SHP77 treated with DMSO at 0.1 percent for 48 hours (cell line): ENCODE measurements around the gene ICAM5.
"Not testable (repeated sequence)": the region's sequence is repeated elsewhere in the genome, so short reads cannot be mapped to it uniquely, and the experiment has no call there.

Experiments
- DNase-seq: peaks from one replicate; lab custom pipeline; 2025; lab: John Stamatoyannopoulos, UW

The ICAM5 gene

GRCh38 chr19:10320602-10321416 is 31.1 kb downstream of the ICAM5 start:
- no peak for DNase-seq

- DNase-seq: no peak
Measured at GRCh38 chr19:10321417-10321797, 31.7 kb downstream of the ICAM5 start.

DNA sequence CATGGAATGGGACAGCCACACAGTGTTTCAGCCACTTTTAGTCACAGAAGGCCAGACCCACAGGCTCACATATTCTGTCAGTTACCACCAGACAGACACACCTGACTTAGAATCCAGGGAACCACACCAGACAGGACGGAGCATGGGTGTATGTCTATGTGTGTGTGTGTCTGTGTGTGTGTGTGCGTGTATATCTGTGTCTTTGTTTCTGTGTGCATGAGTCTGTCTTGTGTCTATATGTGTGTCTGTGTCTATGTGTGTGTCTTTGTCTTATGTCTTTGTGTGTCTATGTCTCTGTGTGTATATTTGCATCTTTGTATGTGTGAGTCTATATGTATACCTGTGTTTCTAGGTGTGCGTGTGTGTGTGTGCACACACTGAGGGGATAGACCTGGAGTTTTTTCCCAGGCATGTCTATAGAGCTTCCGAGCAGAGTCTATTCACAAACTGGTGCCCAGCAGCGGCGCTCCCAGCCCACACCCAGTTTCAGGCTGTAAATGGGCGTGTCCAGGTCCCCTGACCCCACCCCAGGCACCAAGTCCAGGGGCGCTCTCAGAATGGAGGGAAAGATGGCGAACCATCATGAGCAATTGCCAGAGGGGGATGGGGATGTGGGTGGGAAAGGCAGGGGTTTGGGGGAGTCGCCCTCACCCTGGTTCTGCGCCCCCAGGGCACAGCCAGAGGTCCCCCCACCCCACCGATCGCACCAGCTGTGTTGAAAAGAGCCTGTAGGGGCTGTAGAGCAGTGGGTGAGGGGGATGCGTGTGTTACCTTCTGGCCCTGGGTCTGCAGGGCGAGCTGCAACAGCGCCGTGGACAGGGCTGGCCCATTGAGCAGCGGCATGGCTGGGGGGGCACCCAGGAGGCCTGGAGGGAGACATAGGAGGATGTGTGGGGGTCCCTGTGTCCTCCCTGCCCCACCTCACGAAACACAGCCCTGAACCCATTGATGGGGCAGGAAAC is 32.4 kb downstream of the ICAM5 start:
- no peak for DNase-seq

DNA sequence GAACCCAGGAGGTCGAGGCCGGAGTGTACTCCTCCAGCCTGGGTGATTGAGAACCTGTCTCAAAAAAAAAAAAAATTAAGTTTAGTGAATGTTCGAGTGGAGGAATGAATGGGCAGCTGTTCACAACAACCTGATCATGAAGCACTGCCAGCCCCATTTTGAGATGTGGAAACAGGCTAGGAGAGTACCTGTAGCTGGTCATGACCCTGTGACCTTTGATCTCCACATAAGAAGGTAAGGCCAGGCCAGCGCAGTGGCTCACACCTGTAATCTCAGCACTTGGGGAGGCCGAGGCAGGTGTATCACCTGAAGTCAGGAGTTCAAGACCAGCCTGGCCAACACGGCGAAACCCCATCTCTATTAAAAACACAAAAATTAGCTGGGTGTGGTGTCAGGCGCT is 36.0 kb downstream of the ICAM5 start:
- DNase-seq: no peak

GRCh38 chr19:10327793-10328192 is 38.0 kb downstream of the ICAM5 start:
- DNase-seq: no peak

DNA sequence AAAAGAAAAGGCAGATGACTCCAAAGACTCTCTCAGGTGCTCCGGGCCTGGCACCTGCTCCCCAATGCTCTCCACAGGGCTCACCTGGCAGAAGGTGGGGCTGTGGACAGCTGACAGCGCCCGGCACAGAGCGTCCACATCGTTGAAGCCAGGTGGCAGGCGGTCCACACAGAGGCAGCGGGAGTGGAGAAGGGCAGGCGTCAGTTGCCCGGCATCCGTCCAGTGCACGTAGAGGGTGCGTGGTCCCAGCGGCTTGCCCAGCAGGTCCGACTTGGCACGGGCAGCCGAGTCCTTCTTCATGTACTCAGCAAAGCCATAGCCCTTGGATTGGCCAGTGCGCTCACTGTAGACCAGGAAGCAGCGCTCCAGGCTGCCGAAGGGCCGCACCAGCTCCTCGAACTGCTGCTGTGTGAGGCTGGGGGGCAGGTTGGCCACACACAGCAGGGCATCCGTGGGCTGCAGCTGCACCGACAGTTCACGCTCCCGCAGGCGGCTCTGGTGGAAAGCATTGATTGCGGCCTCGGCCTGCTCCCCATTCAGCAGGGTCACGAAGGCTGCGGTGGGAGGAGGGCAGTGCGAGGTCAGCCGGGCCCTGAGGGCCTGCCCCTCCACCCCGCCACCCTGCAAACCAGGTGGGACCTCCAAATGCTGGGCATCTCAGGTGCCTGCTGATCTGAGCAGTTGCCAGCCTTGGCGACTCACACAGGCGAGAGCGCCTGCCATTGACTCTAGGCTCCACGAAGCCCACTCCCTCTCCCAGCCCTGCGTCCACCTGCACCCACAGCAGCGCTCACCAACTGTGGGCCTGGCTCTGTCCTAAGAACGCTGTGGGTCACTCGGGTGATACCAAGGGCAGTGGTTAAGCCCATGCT is 39.0 kb downstream of the ICAM5 start:
- no peak for DNase-seq

GRCh38 chr19:10329555-10329954 is 39.8 kb downstream of the ICAM5 start:
- DNase-seq: no peak

GRCh38 chr19:10332158-10332964 is 42.6 kb downstream of the ICAM5 start:
- DNase-seq: no peak

DNA sequence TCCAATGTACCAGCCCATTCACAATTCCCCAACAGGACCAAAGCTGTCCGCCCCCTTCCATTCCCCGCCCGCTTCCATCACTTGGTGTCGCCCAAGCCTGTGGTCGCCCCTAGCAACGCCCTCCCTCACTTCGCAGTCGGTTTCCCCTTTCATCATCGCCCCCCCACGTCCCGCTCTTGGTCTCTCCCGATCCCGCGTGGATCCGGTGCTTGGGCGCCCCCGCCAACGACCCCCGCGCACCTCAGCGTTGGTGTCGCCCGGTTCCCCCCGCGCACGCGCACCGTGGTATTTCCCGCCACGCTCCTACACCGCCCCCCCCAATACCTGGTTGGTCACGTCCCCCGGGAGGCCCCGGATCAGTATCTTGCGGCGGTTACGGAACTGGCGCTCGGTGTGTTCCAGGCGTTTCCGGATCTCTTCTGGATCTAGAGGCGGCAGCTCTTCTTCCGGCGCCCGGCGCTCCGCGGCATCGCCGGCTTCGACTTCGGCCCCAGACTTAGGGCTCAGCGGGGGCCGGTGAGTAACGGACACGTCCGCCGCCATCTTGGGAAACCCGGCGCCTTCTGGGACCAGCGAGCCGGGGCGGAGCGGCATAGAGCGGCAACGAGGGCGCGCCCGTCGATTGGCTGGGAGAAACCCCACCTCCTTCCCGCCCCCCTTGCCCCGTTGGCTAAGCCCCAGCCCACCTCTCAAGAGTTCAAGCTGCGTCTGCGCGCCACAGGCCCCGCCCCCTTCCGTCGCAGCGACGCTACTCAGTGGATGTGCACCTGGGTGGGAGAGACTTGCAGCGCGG is 43.4 kb downstream of the ICAM5 start, which contains the start of gene RAVER1:
Gene RAVER1 (minus strand): TSS at position 565 of the 793 bp plus-strand sequence. CDS start 22 bp downstream, at position 543.
- DNase-seq: peak; percentile 81

DNA sequence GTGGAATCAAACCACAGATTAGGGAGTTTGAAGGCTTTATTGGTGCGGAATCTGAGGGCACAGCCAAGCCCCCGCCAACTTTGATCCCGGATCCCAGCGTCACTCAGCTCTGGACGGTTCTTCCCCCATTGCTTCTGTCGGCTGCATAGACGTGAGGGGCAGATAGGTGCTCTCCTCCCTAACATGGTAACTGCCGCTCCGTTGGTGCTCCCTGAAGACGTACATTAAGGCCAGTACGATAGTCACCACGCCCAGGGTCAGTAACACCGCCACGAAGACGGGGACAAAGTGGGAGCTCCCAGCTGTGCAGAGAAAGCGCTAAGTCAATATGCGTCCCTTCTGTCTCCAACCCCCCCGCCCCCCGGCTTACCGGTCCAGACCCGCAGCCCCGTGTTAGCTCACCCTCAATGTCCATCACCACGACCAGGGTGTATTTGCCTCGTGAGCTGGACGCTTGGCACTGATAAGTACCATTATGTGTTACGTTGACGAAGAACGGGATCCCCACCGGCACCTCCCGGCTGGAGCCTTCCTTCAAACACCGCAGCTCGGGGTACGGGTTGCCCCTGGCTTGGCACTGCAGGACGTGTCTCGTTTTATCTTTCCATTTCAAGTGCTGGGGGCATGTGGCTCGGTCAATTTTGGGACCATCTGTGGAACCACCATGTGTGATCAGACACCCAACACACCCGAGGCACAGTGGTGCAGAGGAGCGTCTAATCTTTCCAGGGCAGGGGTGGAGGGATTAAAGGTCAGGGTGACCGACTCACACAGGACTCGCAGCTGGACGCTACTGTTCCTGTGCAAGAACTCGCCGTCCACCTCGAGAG is 44.2 kb downstream of the ICAM5 start:
- no peak for DNase-seq

DNA sequence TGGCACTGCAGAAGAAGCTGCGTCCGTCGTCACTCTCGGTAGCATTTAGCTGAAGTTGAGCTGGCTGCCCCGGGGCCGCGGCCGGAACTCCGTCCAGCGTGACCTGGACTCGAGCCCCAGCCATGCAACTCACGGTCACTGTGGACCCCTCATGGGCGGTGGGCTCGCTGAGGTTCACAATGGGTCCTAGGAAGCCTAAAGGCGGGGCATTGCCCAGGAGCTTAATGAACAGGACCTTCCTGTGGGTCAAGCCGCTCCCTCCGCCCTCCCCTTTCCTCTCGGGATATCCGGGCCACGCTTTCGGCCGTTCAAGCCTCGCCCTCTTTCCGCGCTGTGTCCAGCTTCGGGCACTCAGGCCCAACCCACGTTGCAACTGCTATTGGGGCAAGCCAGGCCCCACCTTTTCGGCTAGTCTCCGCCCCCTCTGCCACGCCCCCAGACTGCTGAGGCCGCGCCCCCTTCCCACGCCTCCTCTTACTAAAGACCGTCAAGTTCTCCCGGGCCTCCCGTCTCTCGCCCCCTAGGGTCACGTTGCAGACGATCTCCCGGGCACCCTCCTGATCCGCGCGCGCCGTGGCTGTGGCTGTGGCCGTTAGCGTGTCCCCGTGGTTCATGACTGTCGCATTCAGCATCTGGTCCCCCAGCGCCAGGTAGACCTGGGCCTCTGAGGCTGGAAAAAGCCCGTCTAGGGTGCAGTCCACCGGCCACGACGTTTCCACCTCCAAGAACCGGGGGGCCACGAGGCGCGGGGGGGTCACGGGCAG is 45.0 kb downstream of the ICAM5 start:
- DNase-seq: peak; percentile 14

- DNase-seq: no peak
Measured at GRCh38 chr19:10335352-10335985, 45.7 kb downstream of the ICAM5 start.

- not testable (repeated sequence) for DNase-seq
Measured at GRCh38 chr19:10336725-10337124, 47.0 kb downstream of the ICAM5 start.

- no peak for DNase-seq
Measured at GRCh38 chr19:10338940-10339339, 49.2 kb downstream of the ICAM5 start.

GRCh38 chr19:10339380-10339960 is 49.7 kb downstream of the ICAM5 start, which contains the start of gene ICAM3:
ICAM3 (minus strand) TSS chr19:10339624; CDS start chr19:10339614, 10 bp downstream.
- no peak for DNase-seq

DNA sequence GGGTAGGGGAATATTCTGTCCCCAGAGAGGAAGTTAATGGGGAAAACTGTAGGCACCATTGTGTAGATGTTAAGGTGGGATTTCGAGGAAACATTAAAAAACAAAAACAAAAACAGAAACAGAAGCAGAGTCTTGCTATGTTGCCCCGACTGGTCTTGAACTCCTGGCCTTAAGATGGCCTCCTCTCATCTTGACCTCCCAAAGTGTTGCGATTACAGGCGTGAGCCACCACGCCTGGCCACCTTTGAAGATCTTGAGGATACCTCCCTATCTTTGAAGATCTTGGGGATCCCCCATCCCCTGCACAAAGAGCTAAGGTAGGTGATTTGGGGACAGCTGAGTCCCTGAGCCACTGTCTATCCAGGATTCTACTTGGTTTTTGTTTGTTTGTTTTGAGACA is 50.2 kb downstream of the ICAM5 start:
- DNase-seq: no peak

- DNase-seq: no peak
Measured at GRCh38 chr19:10343495-10343894, 53.7 kb downstream of the ICAM5 start.
